Measurements from ENCODE around the gene NCAM2.

DNA sequence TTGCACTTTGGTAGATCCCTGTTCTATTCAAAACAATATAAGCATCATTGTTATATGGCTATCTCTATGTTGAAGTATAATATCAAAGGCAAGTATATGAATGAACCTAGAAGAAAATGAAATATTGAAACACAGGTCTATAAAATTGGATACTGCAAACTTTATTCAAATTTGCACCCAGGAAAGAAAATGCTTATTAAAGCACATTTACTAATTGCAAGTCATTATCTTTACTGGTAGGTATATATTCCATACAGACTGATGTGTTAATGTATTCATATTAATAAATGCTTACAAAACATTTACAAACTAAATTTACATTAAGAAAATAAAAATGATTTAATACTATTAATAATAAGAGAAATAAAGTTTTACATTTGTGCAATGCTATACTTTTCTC lies 469.8 kb downstream of the NCAM2 start:
- TF ChIP-seq GATA2 (IDR thresholded peaks at IDR 0.05; ENCODE audit: low read depth, low read length) = no peak
- TF ChIP-seq GATA3 (IDR thresholded peaks at IDR 0.05; ENCODE audit: low read depth, low read length) = no peak

Measured in SH-SY5Y (cell line).